Mesothelial cell of epicardium (in vitro differentiated cells): Measurements from ENCODE around the gene IL6. TPM values are rescaled to one million over a fixed set of nuclear protein-coding genes. Genes with fewer than 3 reads are reported as not detected.

Experiments used
- DNase-seq, 2 experiments: peaks; one replicate each; pipeline ENCODE4 v3.0.0; 2021; ENCODE audit warnings: low spot score in 2 of 2; ENCODE audit not compliant: unreplicated experiment in 2 of 2
- H3K27ac Mint-ChIP-seq: 2 replicates; pipeline ENCODE4 v1.8.0; 2021; ENCODE audit warnings: mixed read lengths
- H3K27me3 Mint-ChIP-seq: 2 replicates; pipeline ENCODE4 v1.8.0; 2021; ENCODE audit warnings: low read depth, mixed read lengths
- H3K36me3 Mint-ChIP-seq: 2 replicates; pipeline ENCODE4 v1.8.0; 2021; ENCODE audit warnings: mixed read lengths
- H3K4me1 Mint-ChIP-seq: 2 replicates; pipeline ENCODE4 v1.8.0; 2021; ENCODE audit warnings: mixed read lengths
- H3K4me3 Mint-ChIP-seq: 2 replicates; pipeline ENCODE4 v1.8.0; 2021; ENCODE audit warnings: mild to moderate bottlenecking, moderate library complexity, mixed read lengths
- H3K9me3 Mint-ChIP-seq: 2 replicates; pipeline ENCODE4 v1.8.0; 2021; ENCODE audit warnings: mixed read lengths
- total RNA-seq: library from RNA; stranded (reverse); gene quantifications from 3 replicates; pipeline ENCODE4 v1.2.1, GENCODE V29; 2021
- TF ChIP-seq, protein P1 (sequence below): fragments of 200-600 bp; sonication (generic); IDR thresholded peaks from one replicate; pipeline ENCODE4 v1.5.0; 2021; ENCODE audit warnings: antibody characterized with exemption; ENCODE audit not compliant: unreplicated experiment

The IL6 gene
- total RNA-seq, 1 donor from 2014 or later: 1.4 TPM

DNA sequence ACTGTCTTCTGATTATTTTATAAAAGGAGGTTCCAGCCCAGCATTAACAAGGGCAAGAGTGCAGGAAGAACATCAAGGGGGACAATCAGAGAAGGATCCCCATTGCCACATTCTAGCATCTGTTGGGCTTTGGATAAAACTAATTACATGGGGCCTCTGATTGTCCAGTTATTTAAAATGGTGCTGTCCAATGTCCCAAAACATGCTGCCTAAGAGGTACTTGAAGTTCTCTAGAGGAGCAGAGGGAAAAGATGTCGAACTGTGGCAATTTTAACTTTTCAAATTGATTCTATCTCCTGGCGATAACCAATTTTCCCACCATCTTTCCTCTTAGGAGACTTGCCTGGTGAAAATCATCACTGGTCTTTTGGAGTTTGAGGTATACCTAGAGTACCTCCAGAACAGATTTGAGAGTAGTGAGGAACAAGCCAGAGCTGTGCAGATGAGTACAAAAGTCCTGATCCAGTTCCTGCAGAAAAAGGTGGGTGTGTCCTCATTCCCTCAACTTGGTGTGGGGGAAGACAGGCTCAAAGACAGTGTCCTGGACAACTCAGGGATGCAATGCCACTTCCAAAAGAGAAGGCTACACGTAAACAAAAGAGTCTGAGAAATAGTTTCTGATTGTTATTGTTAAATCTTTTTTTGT is 2.3 kb downstream of the IL6 start:
- Mint-ChIP-seq H3K36me3 (no peaks in the 10 kb centered on the region), H3K9me3 (no peaks in the 10 kb centered on the region), H3K4me1 (peaks cover 24% of the 10 kb centered on the region), H3K27ac (no peak overlapping the region), H3K4me3 (no peak overlapping the region), H3K27me3 (no peaks in the 10 kb centered on the region)
- DNase-seq: no peak
- TF ChIP-seq, protein P1, sequence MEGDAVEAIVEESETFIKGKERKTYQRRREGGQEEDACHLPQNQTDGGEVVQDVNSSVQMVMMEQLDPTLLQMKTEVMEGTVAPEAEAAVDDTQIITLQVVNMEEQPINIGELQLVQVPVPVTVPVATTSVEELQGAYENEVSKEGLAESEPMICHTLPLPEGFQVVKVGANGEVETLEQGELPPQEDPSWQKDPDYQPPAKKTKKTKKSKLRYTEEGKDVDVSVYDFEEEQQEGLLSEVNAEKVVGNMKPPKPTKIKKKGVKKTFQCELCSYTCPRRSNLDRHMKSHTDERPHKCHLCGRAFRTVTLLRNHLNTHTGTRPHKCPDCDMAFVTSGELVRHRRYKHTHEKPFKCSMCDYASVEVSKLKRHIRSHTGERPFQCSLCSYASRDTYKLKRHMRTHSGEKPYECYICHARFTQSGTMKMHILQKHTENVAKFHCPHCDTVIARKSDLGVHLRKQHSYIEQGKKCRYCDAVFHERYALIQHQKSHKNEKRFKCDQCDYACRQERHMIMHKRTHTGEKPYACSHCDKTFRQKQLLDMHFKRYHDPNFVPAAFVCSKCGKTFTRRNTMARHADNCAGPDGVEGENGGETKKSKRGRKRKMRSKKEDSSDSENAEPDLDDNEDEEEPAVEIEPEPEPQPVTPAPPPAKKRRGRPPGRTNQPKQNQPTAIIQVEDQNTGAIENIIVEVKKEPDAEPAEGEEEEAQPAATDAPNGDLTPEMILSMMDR: no peak

DNA sequence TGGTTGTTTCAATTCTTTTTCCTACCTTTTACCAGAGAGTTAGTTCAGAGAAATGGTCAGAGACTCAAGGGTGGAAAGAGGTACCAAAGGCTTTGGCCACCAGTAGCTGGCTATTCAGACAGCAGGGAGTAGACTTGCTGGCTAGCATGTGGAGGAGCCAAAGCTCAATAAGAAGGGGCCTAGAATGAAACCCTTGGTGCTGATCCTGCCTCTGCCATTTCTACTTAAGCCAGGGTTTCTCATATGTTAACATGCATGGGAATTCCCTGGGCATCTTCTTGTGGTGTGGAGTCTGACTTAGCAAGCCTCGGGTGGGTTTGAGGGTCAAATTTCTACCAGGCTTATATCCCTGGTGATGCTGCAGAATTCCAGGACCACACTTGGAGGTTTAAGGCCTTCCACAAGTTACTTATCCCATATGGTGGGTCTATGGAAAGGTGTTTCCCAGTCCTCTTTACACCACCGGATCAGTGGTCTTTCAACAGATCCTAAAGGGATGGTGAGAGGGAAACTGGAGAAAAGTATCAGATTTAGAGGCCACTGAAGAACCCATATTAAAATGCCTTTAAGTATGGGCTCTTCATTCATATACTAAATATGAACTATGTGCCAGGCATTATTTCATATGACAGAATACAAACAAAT is 3.2 kb downstream of the IL6 start:
- Mint-ChIP-seq H3K27me3 (no peaks in the 10 kb centered on the region), H3K4me3 (no peak overlapping the region), H3K9me3 (no peaks in the 10 kb centered on the region), H3K4me1 (peaks cover 20% of the 10 kb centered on the region), H3K27ac (no peak overlapping the region), H3K36me3 (no peaks in the 10 kb centered on the region)
- TF ChIP-seq, protein P1: no peak
- DNase-seq: no peak

- Mint-ChIP-seq H3K4me1 (peaks cover 13% of the 10 kb centered on the region), H3K27ac (no peak overlapping the region), H3K9me3 (no peaks in the 10 kb centered on the region), H3K27me3 (no peaks in the 10 kb centered on the region), H3K36me3 (no peaks in the 10 kb centered on the region), H3K4me3 (no peak overlapping the region)
- DNase-seq: no peak
- TF ChIP-seq, protein P1: no peak
Measured at GRCh38 chr7:22730921-22731654, 4.1 kb downstream of the IL6 start.

GRCh38 chr7:22731766-22732165 is 4.8 kb downstream of the IL6 start:
- DNase-seq: no peak
- no peaks in the 10 kb centered on the region for H3K27me3 Mint-ChIP-seq
- H3K27ac Mint-ChIP-seq: no peak overlapping the region
- H3K4me3 Mint-ChIP-seq: no peak overlapping the region
- peaks cover 5% of the 10 kb centered on the region for H3K9me3 Mint-ChIP-seq
- H3K4me1 Mint-ChIP-seq: peaks cover 8% of the 10 kb centered on the region
- TF ChIP-seq, protein P1: no peak
- H3K36me3 Mint-ChIP-seq: no peaks in the 10 kb centered on the region

- no peaks in the 10 kb centered on the region for H3K4me1 Mint-ChIP-seq
- peaks cover 14% of the 10 kb centered on the region for H3K9me3 Mint-ChIP-seq
- H3K4me3 Mint-ChIP-seq: no peak overlapping the region
Measured at GRCh38 chr7:22732556-22733126, 5.6 kb downstream of the IL6 start.

More at GRCh38 chr7:22732556-22733126, 5.6 kb downstream of the IL6 start:
- TF ChIP-seq, protein P1: no peak
- DNase-seq: no peak
- Mint-ChIP-seq H3K27ac (no peak overlapping the region), H3K27me3 (no peaks in the 10 kb centered on the region), H3K36me3 (no peaks in the 10 kb centered on the region)
